SHP77 treated with DMSO at 0.1 percent for 48 hours (cell line): ENCODE measurements around the gene PLEKHN1.
"Not testable (repeated sequence)": the region's sequence is repeated elsewhere in the genome, so short reads cannot be mapped to it uniquely, and the experiment has no call there.

Experiments
- DNase-seq: peaks from one replicate; lab custom pipeline; 2025; lab: John Stamatoyannopoulos, UW

PLEKHN1 gene

DNA sequence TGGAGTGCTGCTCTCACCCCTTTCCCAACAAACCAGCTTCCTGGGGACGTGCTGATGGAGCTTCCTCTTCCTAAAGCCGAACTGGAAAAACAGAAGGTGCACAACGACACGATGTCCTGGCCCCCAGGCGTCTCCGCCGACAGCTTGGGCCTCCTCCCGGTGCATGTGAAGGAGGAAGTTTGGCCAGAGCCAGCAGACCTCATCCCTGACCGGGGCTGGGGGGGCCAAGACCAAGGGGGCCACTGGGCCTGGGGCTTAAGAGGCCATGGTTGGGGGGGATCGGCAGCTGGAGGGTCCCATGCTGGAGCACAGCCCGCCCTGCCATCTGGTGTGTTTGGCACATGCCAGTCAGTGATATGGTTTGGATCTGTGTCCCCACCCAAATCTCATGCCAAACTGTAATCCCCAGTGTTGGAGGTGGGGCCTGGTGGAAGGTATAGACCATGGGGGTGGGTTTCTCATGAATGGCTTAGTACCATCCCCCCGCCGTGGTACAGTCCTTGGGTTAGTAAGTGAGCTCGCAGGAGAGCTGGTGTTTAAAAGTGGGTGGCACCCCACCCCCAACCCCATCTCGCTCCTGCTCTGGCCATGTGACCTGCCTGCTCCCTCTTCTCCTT lies 27.2 kb downstream of the PLEKHN1 start:
- DNase-seq: no peak

GRCh38 chr1:994546-994945 lies 28.3 kb downstream of the PLEKHN1 start:
- not testable (repeated sequence) for DNase-seq

- no peak for DNase-seq
Observed at GRCh38 chr1:995665-996633, 29.7 kb downstream of the PLEKHN1 start.

DNA sequence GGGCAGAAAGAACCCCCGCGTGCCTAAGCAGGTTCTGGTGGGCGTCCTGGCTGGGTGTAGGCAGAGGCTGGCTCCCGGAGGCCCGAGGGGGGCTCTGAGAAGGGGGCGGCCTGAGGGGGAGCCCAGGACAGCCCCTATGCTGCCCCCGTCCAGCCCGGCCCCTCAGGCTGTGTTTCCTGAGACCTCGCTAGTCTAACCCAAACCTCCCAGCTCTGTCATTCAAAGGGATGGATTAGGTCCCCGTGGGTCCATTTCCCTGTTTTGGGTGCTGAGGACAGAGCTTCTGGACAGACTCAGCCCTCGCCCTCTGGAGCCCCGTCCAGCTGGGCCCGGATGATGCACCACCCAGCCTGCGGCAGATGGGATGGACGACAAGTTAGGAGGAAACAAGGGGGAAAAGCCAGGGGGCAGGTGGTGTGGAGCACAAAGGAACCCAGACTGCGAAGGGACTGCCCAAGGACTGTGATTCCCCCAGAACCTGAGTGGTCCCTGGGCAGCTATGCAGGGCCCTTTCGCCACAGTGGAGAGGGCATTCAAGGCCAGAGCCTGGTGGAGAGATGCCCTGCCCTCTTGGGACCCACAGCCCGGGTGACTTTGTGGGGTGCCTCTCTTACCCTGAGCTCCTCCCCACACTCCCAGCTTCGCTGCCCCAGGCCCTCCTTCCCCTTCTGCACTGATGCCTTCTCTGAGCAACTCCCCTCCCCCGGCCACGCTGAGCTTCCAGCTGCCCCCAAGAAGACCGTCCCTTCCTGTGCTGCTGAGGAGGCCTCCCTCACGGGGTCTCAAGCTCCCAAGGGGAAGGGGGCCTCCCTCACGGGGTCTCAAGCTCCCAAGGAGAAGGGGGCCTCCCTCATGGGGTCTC lies 30.8 kb downstream of the PLEKHN1 start:
- DNase-seq: no peak

DNA sequence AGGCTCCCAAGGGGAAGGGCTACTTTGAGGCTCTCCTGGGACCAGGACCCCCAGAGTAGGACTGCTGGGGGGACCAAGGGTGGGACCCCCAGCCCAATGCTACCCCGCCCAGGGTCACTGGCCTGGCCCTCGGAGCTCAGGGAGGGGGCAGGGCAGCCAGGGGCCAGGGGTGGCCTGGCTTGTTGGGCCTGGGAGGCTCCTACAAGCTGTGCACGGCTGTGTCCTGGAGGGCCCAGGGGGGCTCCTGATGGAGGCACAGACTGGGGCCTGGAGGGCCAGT lies 31.4 kb downstream of the PLEKHN1 start:
- DNase-seq: no peak

DNA sequence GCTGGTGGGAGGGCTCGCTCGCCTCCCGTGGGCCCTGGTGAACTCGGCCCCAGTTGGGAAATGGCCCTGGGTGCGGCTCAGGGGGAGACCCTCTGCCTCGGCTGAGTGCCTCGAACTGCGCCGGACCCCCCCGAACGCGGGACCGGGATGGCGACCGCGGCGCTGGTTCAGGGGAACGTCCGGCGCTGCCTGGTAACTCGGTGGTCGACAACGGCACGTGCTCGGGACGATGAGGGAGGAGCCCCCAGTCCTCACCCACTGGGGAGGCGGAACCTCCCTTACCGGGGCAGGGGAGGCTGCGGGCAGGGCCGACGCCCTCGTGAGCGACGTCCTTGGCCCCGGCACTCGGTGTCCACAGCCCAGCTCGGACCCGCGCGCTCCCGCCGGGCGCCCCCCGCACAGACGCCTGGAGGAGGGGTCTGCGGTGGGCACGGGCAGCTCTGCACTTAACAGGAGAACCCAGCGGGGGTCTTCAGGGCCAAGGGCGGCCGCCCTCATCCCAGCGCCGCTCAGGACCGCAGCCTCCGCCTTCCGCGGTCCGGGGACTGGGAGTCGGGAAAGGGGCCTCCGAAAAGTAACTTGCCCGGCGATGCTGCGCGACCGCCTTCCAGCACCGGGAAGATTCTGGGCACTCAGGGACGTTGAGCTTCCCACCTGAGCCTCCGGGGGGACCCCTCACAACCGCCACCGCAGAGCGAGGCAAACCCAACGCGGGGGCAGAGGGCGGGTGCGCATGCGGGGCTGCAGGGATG lies 31.9 kb downstream of the PLEKHN1 start:
- DNase-seq: no peak

DNA sequence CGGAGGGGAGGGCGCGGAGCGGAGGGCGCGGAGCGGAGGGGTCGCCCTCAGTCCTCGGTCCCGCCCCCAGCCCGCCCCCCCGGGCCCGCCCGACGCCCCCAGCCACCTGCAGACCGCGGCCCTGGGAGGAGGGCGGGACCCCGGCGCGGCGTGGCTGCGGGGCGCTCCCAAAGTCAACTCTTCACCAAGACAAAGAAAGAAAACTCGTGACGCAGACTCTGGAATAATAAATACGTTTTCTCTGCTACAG lies 32.4 kb downstream of the PLEKHN1 start:
- DNase-seq: no peak

DNA sequence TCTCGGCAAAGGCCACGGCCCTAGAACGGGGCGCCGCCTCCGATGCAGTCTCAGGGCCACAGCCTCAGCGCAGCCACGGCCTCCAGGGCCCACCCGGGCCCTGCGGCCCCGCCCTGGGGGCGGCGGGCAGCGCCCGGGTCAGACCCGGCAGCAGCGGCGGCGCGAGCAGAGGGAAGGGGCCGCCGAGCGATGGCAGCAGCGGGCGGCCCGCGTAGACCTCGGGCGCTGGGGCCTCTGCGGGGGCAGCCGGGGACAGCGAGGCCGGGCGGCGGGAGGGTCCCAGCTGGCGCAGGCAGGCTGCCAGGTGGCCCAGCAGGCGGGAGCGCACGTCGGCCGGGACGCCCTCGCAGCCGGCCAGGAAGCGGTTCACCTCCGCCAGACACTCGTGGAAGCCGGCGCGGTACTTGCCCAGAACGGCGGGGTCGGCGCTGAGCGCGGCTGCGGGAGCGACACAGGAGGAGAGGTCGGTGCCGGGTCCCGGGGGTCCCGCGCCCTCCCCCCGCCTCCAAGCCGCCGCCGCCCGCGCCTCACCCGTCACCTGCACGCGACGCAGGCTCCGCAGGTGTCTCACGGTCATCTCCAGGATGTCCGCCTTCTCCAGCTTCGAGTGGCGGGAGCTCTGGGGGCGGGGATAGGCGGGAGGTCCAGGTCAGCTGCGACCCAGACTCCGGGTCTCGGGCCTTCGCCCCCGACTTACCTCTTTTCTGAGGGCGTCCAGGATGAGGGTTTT lies 32.9 kb downstream of the PLEKHN1 start:
- no peak for DNase-seq

DNA sequence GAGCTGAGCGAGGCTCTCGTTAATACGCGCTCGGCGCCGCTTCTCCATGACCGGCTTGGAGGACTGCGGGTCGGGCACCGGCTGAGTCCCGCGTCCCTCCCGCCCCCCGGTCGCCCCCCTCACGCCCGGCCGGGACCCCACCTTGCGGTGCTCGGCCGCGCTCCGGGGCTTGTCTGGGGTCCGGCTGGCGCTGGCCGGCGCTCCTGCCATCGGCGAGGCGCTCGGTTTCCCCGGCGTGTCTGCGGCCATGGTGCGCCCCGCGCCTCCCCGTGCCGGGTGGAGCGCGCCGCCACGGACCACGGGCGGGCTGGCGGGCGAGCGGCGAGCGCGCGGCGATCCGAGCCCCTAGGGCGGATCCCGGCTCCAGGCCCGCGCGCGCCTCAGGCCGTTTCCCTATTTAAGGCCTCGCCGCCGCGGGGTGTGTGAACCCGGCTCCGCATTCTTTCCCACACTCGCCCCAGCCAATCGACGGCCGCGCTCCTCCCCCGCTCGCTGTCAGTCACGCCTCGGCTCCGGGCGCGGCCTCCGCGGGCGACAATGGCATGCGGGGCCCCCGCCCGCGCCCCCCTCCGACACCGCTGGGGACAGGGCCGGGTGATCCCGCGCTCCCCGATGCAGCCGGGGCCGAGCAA lies 33.6 kb downstream of the PLEKHN1 start, which contains the start of gene HES4:
Gene HES4, minus strand, starts transcription at position 373 of the 632 bp plus-strand sequence. Its CDS starts 124 bp downstream, at position 249.
- DNase-seq: no peak

- DNase-seq: no peak
Observed at GRCh38 chr1:1000357-1001056, 34.2 kb downstream of the PLEKHN1 start.

GRCh38 chr1:1001057-1001783 lies 34.9 kb downstream of the PLEKHN1 start:
- DNase-seq: no peak

DNA sequence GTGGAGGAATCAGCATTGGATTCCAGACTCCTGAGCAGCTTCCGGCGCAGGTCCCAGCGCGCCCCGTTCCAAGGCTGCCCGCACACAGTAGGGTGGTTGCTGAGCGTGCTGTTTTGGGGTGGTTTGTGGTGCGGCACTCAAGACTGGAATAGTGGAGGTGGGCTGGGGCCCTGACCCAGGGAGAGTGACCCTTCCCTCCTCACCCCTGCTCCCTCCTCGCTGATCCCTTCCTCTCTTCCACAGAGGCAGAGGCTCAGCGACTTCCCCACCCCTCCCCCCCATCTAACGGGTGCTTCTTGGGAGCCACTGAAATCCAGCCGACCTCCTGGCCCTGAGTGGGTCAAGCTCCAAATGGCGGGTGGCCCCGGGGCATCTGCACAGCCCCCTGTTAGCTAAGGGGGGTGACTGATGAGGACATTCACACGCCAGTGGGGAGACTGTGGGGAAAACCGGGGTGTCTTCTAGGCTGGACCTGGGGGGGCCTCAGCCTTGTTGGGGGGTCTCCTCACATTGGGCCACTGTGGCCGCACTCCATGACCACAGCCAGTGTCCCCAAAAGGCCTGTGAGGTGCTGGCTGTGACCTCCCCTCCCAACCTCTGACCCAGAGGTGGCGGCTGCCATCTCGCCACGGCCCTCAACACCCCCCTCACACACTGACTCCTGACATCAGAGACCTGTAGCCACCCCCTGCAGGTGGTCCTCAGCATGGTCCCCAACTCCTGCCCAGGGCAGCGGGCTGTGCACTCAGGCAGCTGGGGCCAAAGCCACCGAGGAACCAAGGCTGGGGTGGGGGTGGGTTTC lies 37.5 kb downstream of the PLEKHN1 start:
- DNase-seq: no peak

GRCh38 chr1:1004420-1004779 lies 38.1 kb downstream of the PLEKHN1 start:
- no peak for DNase-seq

- DNase-seq: no peak
Observed at GRCh38 chr1:1004780-1005697, 38.8 kb downstream of the PLEKHN1 start.

DNA sequence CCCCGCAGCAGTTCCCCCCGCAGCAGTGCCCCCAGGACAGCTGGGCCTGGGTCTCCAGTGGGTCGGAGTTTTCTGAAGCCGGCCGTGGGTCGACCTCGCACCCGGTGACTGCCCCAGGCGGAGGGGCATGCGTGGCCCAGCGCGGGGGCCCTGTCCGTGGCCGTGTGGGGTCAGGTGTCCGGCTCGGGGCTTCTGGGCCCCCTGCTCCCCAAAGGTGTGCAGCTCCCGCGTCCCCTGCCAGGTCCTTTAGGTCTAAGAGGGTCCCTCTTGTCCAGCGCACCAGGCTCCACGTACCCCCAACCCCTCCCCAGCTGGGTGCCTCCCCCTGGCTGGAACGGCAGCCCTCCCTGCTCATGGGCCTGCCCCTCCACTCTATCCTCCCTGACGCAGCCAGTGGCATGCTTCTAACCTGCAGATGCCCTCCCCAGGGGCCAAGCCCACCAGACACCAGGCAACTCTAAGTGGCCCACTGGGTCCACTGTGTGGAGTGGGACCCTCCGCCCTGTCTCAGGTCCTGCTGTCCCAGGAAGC lies 39.6 kb downstream of the PLEKHN1 start:
- no peak for DNase-seq

GRCh38 chr1:1006305-1007159 lies 40.2 kb downstream of the PLEKHN1 start:
- DNase-seq: no peak
